ENCODE data around the gene AHCYL2. TPM values are rescaled to one million over a fixed set of nuclear protein-coding genes. Genes with fewer than 3 reads are reported as not detected.
"Not testable (repeated sequence)": the region's sequence is repeated elsewhere in the genome, so short reads cannot be mapped to it uniquely, and the experiment has no call there.

The AHCYL2 gene
- total and polyA plus RNA-seq, 2 donors (not counting 3 experiments of a cell fraction or from before 2014, with no cell fraction given) = 10.8 to 13.5 TPM

- FAIRE-seq (no peak), DNase-seq (ENCODE audit: low read depth, low spot score) (peak; percentile 49)
- Histone ChIP-seq H4K20me1 (replicated peaks; ENCODE audit: control insufficient read depth, extremely low read depth, insufficient read depth, low read length) (no peaks in the 10 kb centered on the region), H3K9ac (replicated peaks; ENCODE audit: extremely low read depth, insufficient read depth, low read length) (no peak overlapping the region), H3K27me3 (ENCODE audit: control insufficient read depth in 2 of 2, insufficient read depth in 2 of 2, low read length in 2 of 2) (no peaks in the 10 kb centered on the region), H3K4me3 (replicated peaks in 1 of 3; ENCODE audit: insufficient read depth in 1 of 3, low read depth in 1 of 3, low read length in 3 of 3) (no peak overlapping the region), H3K9me3 (replicated peaks; ENCODE audit: control insufficient read depth, insufficient read depth, low read length) (no peaks in the 10 kb centered on the region), H3K36me3 (ENCODE audit: control insufficient read depth in 2 of 2, extremely low read depth in 1 of 2, insufficient read depth in 2 of 2, low read length in 2 of 2) (no peaks in the 10 kb centered on the region), H3K27ac (ENCODE audit: insufficient read depth, low read depth, low read length) (no peak overlapping the region), H3K4me2 (ENCODE audit: insufficient read depth, low read length) (no peak overlapping the region), H2AFZ (ENCODE audit: low read depth, low read length) (peak overlapping the region; percentile 13), H3K4me1 (ENCODE audit: control insufficient read depth, extremely low read depth, insufficient read depth, low read length) (peaks cover 4% of the 10 kb centered on the region), H3K9me1 (replicated peaks; ENCODE audit: control insufficient read depth, extremely low read depth, insufficient read depth, low read length) (no peaks in the 10 kb centered on the region), H3K79me2 (ENCODE audit: control insufficient read depth, insufficient read depth, low read length) (no peaks in the 10 kb centered on the region)
- no TSS peak for BruUV-seq (replicated peaks)
- TF ChIP-seq MAX (IDR thresholded peaks at IDR 0.05; ENCODE audit: insufficient read depth, insufficient read length) = no peak
- TF ChIP-seq MYC (IDR thresholded peaks at IDR 0.05; ENCODE audit: low read depth, low read length) = no peak
- TF ChIP-seq EZH2 (IDR thresholded peaks at IDR 0.05; ENCODE audit: borderline replicate concordance, low read depth, low read length, severe bottlenecking) = no peak
- no peak for TF ChIP-seq POLR2AphosphoS5 (IDR thresholded peaks at IDR 0.05; ENCODE audit: insufficient read depth, low read depth, low read length)
- no peak for TF ChIP-seq JUN (IDR thresholded peaks at IDR 0.05; ENCODE audit: borderline replicate concordance, insufficient read depth, insufficient read length, low read depth)
- TF ChIP-seq GATA2 (IDR thresholded peaks at IDR 0.05; ENCODE audit: insufficient read depth, insufficient read length, low read depth, low read length) = no peak
- TF ChIP-seq POLR2A (IDR thresholded peaks at IDR 0.05; ENCODE audit: low read depth, low read length) = no peak
- no peak for TF ChIP-seq CTCF (IDR thresholded peaks at IDR 0.05; ENCODE audit: extremely low read depth in 1 of 2, insufficient read depth in 1 of 2, low read depth in 1 of 2, low read length in 2 of 2)
- TF ChIP-seq FOS (IDR thresholded peaks at IDR 0.05; ENCODE audit: borderline replicate concordance, insufficient read depth, low read length) = no peak
- dilution Hi-C loops (cut with MboI; ENCODE audit: extremely low pct_ligation_motif_present, low sequenced_read_pairs) = no loop called here
- ChIA-PET POLR2A (no interaction called here), CTCF (interaction anchor here (0.9 to 7.6 kb wide), 31 partner anchors 9 to 692 kb away, joined by 3 to 321 read pairs (median 9); partner anchors contain the start of gene STRIP2)
- intact Hi-C loops (cut with micrococcal nuclease) = loop anchor here (5.0 kb wide), 1 partner anchor 459 kb away; no protein-coding TSS in a partner anchor
Observed at GRCh38 chr7:129368389-129368986, 143.7 kb downstream of the AHCYL2 start.

- H3K9ac ChIP-seq (replicated peaks; ENCODE audit: extremely low read depth, insufficient read depth, low read length); BruUV-seq (replicated peaks); FAIRE-seq; H3K27me3 ChIP-seq (ENCODE audit: control insufficient read depth in 2 of 2, insufficient read depth in 2 of 2, low read length in 2 of 2); POLR2A ChIA-PET; H4K20me1 ChIP-seq (replicated peaks; ENCODE audit: control insufficient read depth, extremely low read depth, insufficient read depth, low read length); H3K79me2 ChIP-seq (ENCODE audit: control insufficient read depth, insufficient read depth, low read length); H3K4me3 ChIP-seq (replicated peaks in 1 of 3; ENCODE audit: insufficient read depth in 1 of 3, low read depth in 1 of 3, low read length in 3 of 3); H3K9me3 ChIP-seq (replicated peaks; ENCODE audit: control insufficient read depth, insufficient read depth, low read length); H3K27ac ChIP-seq (ENCODE audit: insufficient read depth, low read depth, low read length); H3K9me1 ChIP-seq (replicated peaks; ENCODE audit: control insufficient read depth, extremely low read depth, insufficient read depth, low read length); dilution Hi-C loops (cut with MboI; ENCODE audit: extremely low pct_ligation_motif_present, low sequenced_read_pairs); H2AFZ ChIP-seq (ENCODE audit: low read depth, low read length); H3K4me2 ChIP-seq (ENCODE audit: insufficient read depth, low read length); DNase-seq (ENCODE audit: low read depth, low spot score); H3K4me1 ChIP-seq (ENCODE audit: control insufficient read depth, extremely low read depth, insufficient read depth, low read length); H3K36me3 ChIP-seq (ENCODE audit: control insufficient read depth in 2 of 2, extremely low read depth in 1 of 2, insufficient read depth in 2 of 2, low read length in 2 of 2): not testable (repeated sequence)
- intact Hi-C loops (cut with micrococcal nuclease) = loop anchor here (5.0 kb wide), 1 partner anchor 458 kb away; no protein-coding TSS in a partner anchor
- CTCF ChIA-PET = interaction anchor here (1.2 to 7.6 kb wide), 9 partner anchors 9 to 206 kb away, joined by 3 to 321 read pairs (median 18); partner anchors contain the start of gene STRIP2
Observed at GRCh38 chr7:129369447-129369846, 144.6 kb downstream of the AHCYL2 start.
